AG09309 (cell line): ENCODE results near the gene PCAT6.

Experiments used
- DNase-seq: peaks from one replicate; pipeline ENCODE4 v3.0.0-alpha.2; 2010; ENCODE audit warnings: low read depth
- H3K4me3 ChIP-seq: 2 replicates; pipeline ENCODE4 v1.5.1; 2011; ENCODE audit warnings: mild to moderate bottlenecking, low read depth, low read length, moderate library complexity; ENCODE audit not compliant: control insufficient read depth
- CTCF ChIP-seq: IDR thresholded peaks from 2 replicates; pipeline ENCODE4 v1.5.1; 2011; ENCODE audit warnings: mild to moderate bottlenecking, low read depth, low read length, inconsistent platforms; ENCODE audit not compliant: insufficient read depth, control insufficient read depth; ENCODE audit errors: missing control alignments

PCAT6 gene

GRCh38 chr1:202810615-202811295, at the start of gene PCAT6:
TSS of gene PCAT6 (plus strand) at chr1:202810954.
- TF ChIP-seq CTCF = no peak
- peak within 1 kb of the TSS; percentile 81 for H3K4me3 ChIP-seq
- DNase-seq = peak; percentile 83

- no peak overlapping the region for H3K4me3 ChIP-seq
- no peak for TF ChIP-seq CTCF
- no peak for DNase-seq
Measured at GRCh38 chr1:202762019-202762418, 48.7 kb upstream of the PCAT6 start.

GRCh38 chr1:202765721-202766120, 45.0 kb upstream of the PCAT6 start:
- no peak overlapping the region for H3K4me3 ChIP-seq
- no peak for DNase-seq
- no peak for TF ChIP-seq CTCF

- no peak overlapping the region for H3K4me3 ChIP-seq
- no peak for TF ChIP-seq CTCF
- DNase-seq = no peak
Measured at GRCh38 chr1:202770135-202770534, 40.6 kb upstream of the PCAT6 start.

- H3K4me3 ChIP-seq = no peak overlapping the region
- DNase-seq = no peak
- no peak for TF ChIP-seq CTCF
Measured at GRCh38 chr1:202781180-202781579, 29.6 kb upstream of the PCAT6 start.

- no peak for DNase-seq
- H3K4me3 ChIP-seq = no peak overlapping the region
- no peak for TF ChIP-seq CTCF
Measured at GRCh38 chr1:202786804-202787203, 23.9 kb upstream of the PCAT6 start.

- no peak overlapping the region for H3K4me3 ChIP-seq
- DNase-seq = no peak
Measured at GRCh38 chr1:202788800-202789199, 22.0 kb upstream of the PCAT6 start.

More at GRCh38 chr1:202788800-202789199, 22.0 kb upstream of the PCAT6 start:
- TF ChIP-seq CTCF = no peak
